NT2/D1 (cell line): ENCODE results near the gene LYPD6B.

ENCODE experiments used
- SUZ12 ChIP-seq: IDR thresholded peaks from 2 replicates; pipeline ENCODE4 v1.6.1; 2011; ENCODE audit not compliant: insufficient read length, insufficient read depth; ENCODE audit errors: extremely low read depth
- YY1 ChIP-seq: IDR thresholded peaks from 2 replicates; pipeline ENCODE4 v1.6.1; 2011; ENCODE audit not compliant: insufficient read length, insufficient read depth
- ZNF274 ChIP-seq: IDR thresholded peaks from 2 replicates; pipeline ENCODE4 v1.6.1; 2011; ENCODE audit warnings: mild to moderate bottlenecking, low read depth, low read length

- no peak for TF ChIP-seq SUZ12
- TF ChIP-seq ZNF274: no peak
- TF ChIP-seq YY1: no peak
Observed at GRCh38 chr2:149076863-149077412, 38.4 kb downstream of the LYPD6B start.
